Cerebellar nuclear complex (tissue), 1 donor: Measurements from ENCODE around the gene TTC33.

Experiments used
- DNase-seq, 2 experiments: peaks; one replicate each; lab custom pipeline; 2025; lab: John Stamatoyannopoulos, UW

The TTC33 gene

GRCh38 chr5:40485021-40485998 lies 270.5 kb downstream of the TTC33 start:
- no peak for DNase-seq

- no peak for DNase-seq
These were observed 271.3 kb downstream of the TTC33 start for GRCh38 chr5:40484495-40484894.

- DNase-seq, result no peak
These were observed 272.4 kb downstream of the TTC33 start for GRCh38 chr5:40483316-40483715.

GRCh38 chr5:40481241-40481640 lies 274.5 kb downstream of the TTC33 start:
- DNase-seq, result no peak

- DNase-seq, result no peak
These were observed 275.4 kb downstream of the TTC33 start for GRCh38 chr5:40480392-40480791.

GRCh38 chr5:40479939-40480338 lies 275.8 kb downstream of the TTC33 start:
- no peak for DNase-seq

- no peak for DNase-seq
These were observed 277.0 kb downstream of the TTC33 start for GRCh38 chr5:40478766-40479165.

- DNase-seq, result no peak
These were observed 277.8 kb downstream of the TTC33 start for GRCh38 chr5:40477856-40478546.

- no peak for DNase-seq
These were observed 280.2 kb downstream of the TTC33 start for GRCh38 chr5:40475561-40475960.

GRCh38 chr5:40474250-40474649 lies 281.5 kb downstream of the TTC33 start:
- no peak for DNase-seq

- no peak for DNase-seq
These were observed 290.3 kb downstream of the TTC33 start for GRCh38 chr5:40465416-40465815.

GRCh38 chr5:40464511-40464910 lies 291.2 kb downstream of the TTC33 start:
- DNase-seq, result no peak
